Left lung (tissue), 10 donors: ENCODE measurements around the gene PDF. TPM values are rescaled to one million over a fixed set of nuclear protein-coding genes. Genes with fewer than 3 reads are reported as not detected.

ENCODE experiments used
- ATAC-seq: fragments of 200-7000 bp; cut with Tn5 transposase; one replicate; pipeline ENCODE4 v1.9.1; 2020; ENCODE audit warnings: moderate library complexity
- DNase-seq, 4 donors: peaks; one replicate each; pipeline ENCODE4 v3.0.0-alpha.2; 2013 to 2020
- H3K27ac ChIP-seq, 2 donors: fragments of 200-600 bp; sonication (generic) in 1 of 2; one replicate each; pipeline versions ENCODE4 v1.5.0 to v1.8.0; 2020 to 2021
- H3K27me3 ChIP-seq, 2 donors: fragments of 200-600 bp; sonication (generic) in 1 of 2; one replicate each; pipeline versions ENCODE4 v1.5.0 to v1.8.0; 2020 to 2021
- H3K36me3 ChIP-seq, 2 donors: fragments of 200-600 bp; sonication (generic) in 1 of 2; one replicate each; pipeline versions ENCODE4 v1.5.0 to v1.8.0; 2020 to 2021
- H3K4me1 ChIP-seq, 2 donors: fragments of 200-600 bp; one replicate each; pipeline ENCODE4 v1.8.0; 2021
- H3K4me3 ChIP-seq, 2 donors: fragments of 200-600 bp; sonication (generic) in 1 of 2; one replicate each; pipeline versions ENCODE4 v1.5.0 to v1.8.0; 2020 to 2021; ENCODE audit warnings: mild to moderate bottlenecking in 1 of 2
- H3K9me3 ChIP-seq, 2 donors: fragments of 200-600 bp; sonication (generic) in 1 of 2; one replicate each; pipeline versions ENCODE4 v1.5.0 to v1.8.0; 2020 to 2021
- CTCF ChIP-seq, 2 donors: fragments of 200-600 bp; sonication (generic) in 1 of 2; IDR thresholded peaks; one replicate each; pipeline versions ENCODE4 v1.5.0 to v1.8.0; 2021; ENCODE audit warnings: antibody characterized with exemption in 2 of 2
- intact Hi-C, 2 donors: fragments of 100-400 bp; cut with DNase I; formaldehyde crosslinking; loops; one replicate each; pipeline versions ENCODE4 v1.11.2 to v1.14.2; 2022
- polyA plus RNA-seq, 6 donors: library from polyadenylated mRNA; unstranded; fragments of 120-200 nt; gene quantifications; one replicate each; pipeline ENCODE4 v1.2.1, GENCODE V29; 2013; ENCODE audit not compliant: insufficient read length in 6 of 6
- total RNA-seq, 2 donors: library from RNA; stranded (reverse); fragmentation: NEBNext Ultra II Directional; extraction: Animal tissue kit (Norgen Biotek cat#: 25700); gene quantifications; one replicate each; pipeline ENCODE4 v1.2.1, GENCODE V29; 2021
- donor health status: DM: no; HTN: yes; CAD: no.
- donor health status: DM: no; HTN: no; CAD: no.

Gene PDF
- total and polyA plus RNA-seq, 8 donors = 2.0 to 16.3 (median 5.7) TPM

GRCh38 chr16:69307856-69308255 is 22.5 kb downstream of the PDF start:
- no peak overlapping the region for H3K4me3 ChIP-seq
- DNase-seq (no peak), ATAC-seq (no peak)
- no peaks in the 10 kb centered on the region for H3K9me3 ChIP-seq
- H3K4me1 ChIP-seq = peaks cover 0 to 15% of the 10 kb centered on the region in 2 donors
- no peaks in the 10 kb centered on the region for H3K36me3 ChIP-seq
- TF ChIP-seq CTCF (IDR thresholded peaks at IDR 0.05) = no peak
- H3K27ac ChIP-seq = no peak overlapping the region
- no peaks in the 10 kb centered on the region for H3K27me3 ChIP-seq
- intact Hi-C loops = no loop called here

- intact Hi-C loops = no loop called here
- H3K27me3 ChIP-seq = no peaks in the 10 kb centered on the region
- H3K4me1 ChIP-seq = peaks cover 0 to 7% of the 10 kb centered on the region in 2 donors
- DNase-seq (no peak), ATAC-seq (no peak)
- no peak for TF ChIP-seq CTCF (IDR thresholded peaks at IDR 0.05)
- H3K27ac ChIP-seq = no peak overlapping the region
- H3K9me3 ChIP-seq = no peaks in the 10 kb centered on the region
- no peak overlapping the region for H3K4me3 ChIP-seq
- H3K36me3 ChIP-seq = no peaks in the 10 kb centered on the region
Observed at GRCh38 chr16:69307091-69307490, 23.3 kb downstream of the PDF start.

- Histone ChIP-seq H3K4me1 (peaks cover 0 to 4% of the 10 kb centered on the region in 2 donors), H3K27me3 (no peaks in the 10 kb centered on the region), H3K27ac (no peak overlapping the region), H3K4me3 (no peak overlapping the region), H3K9me3 (no peaks in the 10 kb centered on the region), H3K36me3 (peaks cover 0 to 2% of the 10 kb centered on the region in 2 donors)
- DNase-seq = no peak
- TF ChIP-seq CTCF (IDR thresholded peaks at IDR 0.05) = no peak
- intact Hi-C loops = no loop called here
- no peak for ATAC-seq
Observed at GRCh38 chr16:69306031-69306430, 24.4 kb downstream of the PDF start.

GRCh38 chr16:69302301-69302700 is 28.1 kb downstream of the PDF start:
- H3K4me3 ChIP-seq = no peak overlapping the region
- no peak for TF ChIP-seq CTCF (IDR thresholded peaks at IDR 0.05)
- H3K9me3 ChIP-seq = no peaks in the 10 kb centered on the region
- DNase-seq (no peak), ATAC-seq (no peak)
- no peak overlapping the region for H3K27ac ChIP-seq
- intact Hi-C loops = no loop called here
- H3K27me3 ChIP-seq = no peaks in the 10 kb centered on the region
- H3K36me3 ChIP-seq = peaks cover 0 to 17% of the 10 kb centered on the region in 2 donors
- peaks cover 0 to 26% of the 10 kb centered on the region in 2 donors for H3K4me1 ChIP-seq

- peaks cover 0 to 26% of the 10 kb centered on the region in 2 donors for H3K4me1 ChIP-seq
- H3K27me3 ChIP-seq = no peaks in the 10 kb centered on the region
- no peak for ATAC-seq
- peaks cover 0 to 17% of the 10 kb centered on the region in 2 donors for H3K36me3 ChIP-seq
- TF ChIP-seq CTCF (IDR thresholded peaks at IDR 0.05) = no peak
- no peaks in the 10 kb centered on the region for H3K9me3 ChIP-seq
- no peak overlapping the region for H3K27ac ChIP-seq
- H3K4me3 ChIP-seq = no peak overlapping the region
- intact Hi-C loops = no loop called here
- no peak for DNase-seq
Observed at GRCh38 chr16:69301861-69302260, 28.5 kb downstream of the PDF start.
